OCI-LY1 (cell line): ENCODE data around the gene TEX28.

ENCODE experiments used
- EZH2 ChIP-seq: fragments of 200-600 bp; sonication (generic), shearing (Covaris generic); IDR thresholded peaks from 2 replicates; pipeline ENCODE4 v1.8.0; 2017; ENCODE audit warnings: borderline replicate concordance, mixed run types, mild to moderate bottlenecking, antibody characterized with exemption, low read length, moderate library complexity, mixed read lengths
- TF ChIP-seq, protein P1 (sequence below): fragments of 200-600 bp; sonication (generic), shearing (Covaris generic); IDR thresholded peaks from 2 replicates; pipeline ENCODE4 v1.5.1; 2017; ENCODE audit warnings: mild to moderate bottlenecking, antibody characterized with exemption, low read length, moderate library complexity, mixed read lengths

DNA sequence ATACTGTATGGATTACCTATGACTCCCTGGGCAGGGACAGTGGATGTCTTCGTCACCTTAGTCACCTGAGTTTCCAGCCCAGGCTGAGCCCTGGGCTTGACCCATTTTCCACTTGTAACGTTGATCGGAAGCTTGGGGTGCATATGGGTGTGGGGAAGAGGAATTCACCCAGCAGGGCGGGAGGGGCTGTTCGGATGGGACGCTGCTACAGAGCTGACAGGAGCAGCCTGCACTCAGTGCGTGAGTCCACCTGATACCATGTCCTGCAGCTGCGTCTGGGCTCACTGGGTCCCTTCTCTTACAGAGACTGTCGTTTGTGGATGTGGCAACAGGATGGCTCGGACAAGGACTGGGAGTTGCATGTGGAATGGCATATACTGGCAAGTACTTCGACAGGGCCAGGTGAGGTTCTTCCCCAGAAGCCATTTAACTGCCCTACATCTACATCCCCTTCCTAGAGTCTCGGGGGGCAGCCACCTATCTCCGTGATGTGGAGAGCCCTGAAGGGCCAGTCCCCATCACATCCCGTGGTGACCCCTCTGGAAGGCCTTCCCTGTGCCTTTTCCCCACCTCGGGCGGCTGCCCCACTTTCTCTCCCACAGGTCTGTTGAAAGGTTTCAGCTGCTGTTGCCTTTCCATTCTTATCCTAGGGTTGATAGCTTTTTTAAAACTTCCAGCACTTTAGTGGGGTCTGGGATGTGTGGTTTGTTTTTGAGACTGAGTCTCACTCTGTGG lies 14.3 kb upstream of the TEX28 start:
- TF ChIP-seq, protein P1, sequence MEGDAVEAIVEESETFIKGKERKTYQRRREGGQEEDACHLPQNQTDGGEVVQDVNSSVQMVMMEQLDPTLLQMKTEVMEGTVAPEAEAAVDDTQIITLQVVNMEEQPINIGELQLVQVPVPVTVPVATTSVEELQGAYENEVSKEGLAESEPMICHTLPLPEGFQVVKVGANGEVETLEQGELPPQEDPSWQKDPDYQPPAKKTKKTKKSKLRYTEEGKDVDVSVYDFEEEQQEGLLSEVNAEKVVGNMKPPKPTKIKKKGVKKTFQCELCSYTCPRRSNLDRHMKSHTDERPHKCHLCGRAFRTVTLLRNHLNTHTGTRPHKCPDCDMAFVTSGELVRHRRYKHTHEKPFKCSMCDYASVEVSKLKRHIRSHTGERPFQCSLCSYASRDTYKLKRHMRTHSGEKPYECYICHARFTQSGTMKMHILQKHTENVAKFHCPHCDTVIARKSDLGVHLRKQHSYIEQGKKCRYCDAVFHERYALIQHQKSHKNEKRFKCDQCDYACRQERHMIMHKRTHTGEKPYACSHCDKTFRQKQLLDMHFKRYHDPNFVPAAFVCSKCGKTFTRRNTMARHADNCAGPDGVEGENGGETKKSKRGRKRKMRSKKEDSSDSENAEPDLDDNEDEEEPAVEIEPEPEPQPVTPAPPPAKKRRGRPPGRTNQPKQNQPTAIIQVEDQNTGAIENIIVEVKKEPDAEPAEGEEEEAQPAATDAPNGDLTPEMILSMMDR, result no peak
- no peak for TF ChIP-seq EZH2
